C4-2B (cell line): ENCODE results near the gene DLGAP3.

Experiments used
- H3K27ac ChIP-seq: fragments of 450-650 bp; 2 replicates; pipeline ENCODE4 v1.5.1; 2017
- CTCF ChIP-seq: fragments of 450-650 bp; conservative IDR thresholded peaks from 2 replicates; pipeline ENCODE4 v1.5.1; 2017; ENCODE audit warnings: mild to moderate bottlenecking
- ZFX ChIP-seq: fragments of 450-650 bp; IDR thresholded peaks from 2 replicates; pipeline ENCODE4 v1.6.1; 2017

DLGAP3 gene

GRCh38 chr1:34870395-34870794 is 59.1 kb downstream of the DLGAP3 start:
- H3K27ac ChIP-seq: no peak overlapping the region
- TF ChIP-seq CTCF (no peak), ZFX (no peak)

GRCh38 chr1:34869760-34870159 is 59.7 kb downstream of the DLGAP3 start:
- TF ChIP-seq ZFX (no peak), CTCF (no peak)

GRCh38 chr1:34868230-34869049 is 61.0 kb downstream of the DLGAP3 start:
- no peak for TF ChIP-seq ZFX
- TF ChIP-seq CTCF: no peak
- H3K27ac ChIP-seq: no peak overlapping the region

More at GRCh38 chr1:34869760-34870159, 59.7 kb downstream of the DLGAP3 start:
- H3K27ac ChIP-seq: no peak overlapping the region

- TF ChIP-seq ZFX (no peak), CTCF (no peak)
Measured at GRCh38 chr1:34867415-34867814, 62.0 kb downstream of the DLGAP3 start.

GRCh38 chr1:34866762-34867109 is 62.7 kb downstream of the DLGAP3 start:
- 0 out of 2 replicates have a peak, but pooled peaks have one; percentile 32 for TF ChIP-seq CTCF
- no peak for TF ChIP-seq ZFX
- no peak overlapping the region; the same call in 1 of the 2 replicates for H3K27ac ChIP-seq

More at GRCh38 chr1:34867415-34867814, 62.0 kb downstream of the DLGAP3 start:
- no peak overlapping the region for H3K27ac ChIP-seq

GRCh38 chr1:34865981-34866761 is 63.3 kb downstream of the DLGAP3 start:
- peak overlapping the region; percentile 72 for H3K27ac ChIP-seq
- TF ChIP-seq ZFX: peak; percentile 77; the same call in 1 of the 2 replicates
- TF ChIP-seq CTCF: peak; percentile 97

GRCh38 chr1:34865573-34865972 is 63.9 kb downstream of the DLGAP3 start:
- no peak for TF ChIP-seq CTCF
- no peak for TF ChIP-seq ZFX
- peak overlapping the region; percentile 72 for H3K27ac ChIP-seq
